Measurements from ENCODE around the gene PDE4B.
"Not testable (repeated sequence)": the region's sequence is repeated elsewhere in the genome, so short reads cannot be mapped to it uniquely, and the experiment has no call there.

Gene PDE4B

GRCh38 chr1:66420906-66421305 is 628.2 kb downstream of the PDE4B start:
- DNase-seq (ENCODE audit: low spot score): not testable (repeated sequence)

GRCh38 chr1:66422804-66423203 is 630.1 kb downstream of the PDE4B start:
- DNase-seq (ENCODE audit: low spot score): no peak

Data from CD4-positive, alpha-beta T cell treated with Interleukin-6 at 100 ng/mL for 8 hours (primary cell).